DMS53 (cell line): ENCODE measurements around the gene SQOR.
"Not testable (repeated sequence)": the region's sequence is repeated elsewhere in the genome, so short reads cannot be mapped to it uniquely, and the experiment has no call there.

Experiments used
- DNase-seq: peaks from one replicate; lab custom pipeline; 2025; lab: John Stamatoyannopoulos, UW

Gene SQOR

DNA sequence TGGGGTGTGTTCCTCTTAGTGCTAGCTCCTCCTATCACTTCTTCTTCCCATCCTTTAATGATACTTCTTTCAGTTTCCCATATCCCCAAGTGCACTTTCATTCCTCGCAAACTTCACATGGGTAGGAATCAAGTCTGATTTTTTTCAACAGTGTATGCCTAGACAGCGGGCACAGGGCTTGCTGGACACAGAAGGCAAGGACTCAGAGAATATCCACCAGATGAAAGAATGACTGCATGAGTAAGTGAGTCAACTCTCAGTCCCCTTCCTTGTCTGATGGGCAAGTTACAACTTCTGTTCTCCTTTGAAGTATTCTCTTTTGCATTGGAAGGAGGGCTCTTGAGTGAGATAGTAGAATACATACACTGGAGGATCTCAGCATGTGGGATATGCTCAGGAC, 3.1 kb upstream of the SQOR start:
- DNase-seq = no peak

- peak; percentile 69 for DNase-seq
Observed at GRCh38 chr15:45635191-45635638, 386 bp downstream of the SQOR start.

- no peak for DNase-seq
Observed at GRCh38 chr15:45635763-45636292, 999 bp downstream of the SQOR start.

DNA sequence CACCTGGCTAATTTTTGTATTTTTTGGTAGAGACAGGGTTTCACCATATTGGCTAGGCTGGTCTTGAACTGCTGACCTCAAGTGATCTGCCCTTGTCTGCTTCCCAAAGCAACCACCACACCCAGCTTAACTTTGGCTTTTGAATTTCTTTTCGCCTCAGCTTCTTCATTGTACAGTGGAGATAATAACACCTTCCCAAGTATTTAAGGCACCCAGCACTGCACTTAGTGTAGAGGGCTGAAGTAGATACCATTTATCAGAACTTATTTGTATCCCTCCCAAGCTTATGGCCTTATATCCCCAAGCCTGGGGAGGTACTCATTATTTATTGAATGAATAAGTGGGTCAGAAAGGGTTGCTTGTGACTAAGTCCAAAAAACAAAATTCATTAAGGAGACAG, 2.3 kb downstream of the SQOR start:
- peak; percentile 24 for DNase-seq

- DNase-seq = peak; percentile 59
Observed at GRCh38 chr15:45637552-45638033, 2.8 kb downstream of the SQOR start.

DNA sequence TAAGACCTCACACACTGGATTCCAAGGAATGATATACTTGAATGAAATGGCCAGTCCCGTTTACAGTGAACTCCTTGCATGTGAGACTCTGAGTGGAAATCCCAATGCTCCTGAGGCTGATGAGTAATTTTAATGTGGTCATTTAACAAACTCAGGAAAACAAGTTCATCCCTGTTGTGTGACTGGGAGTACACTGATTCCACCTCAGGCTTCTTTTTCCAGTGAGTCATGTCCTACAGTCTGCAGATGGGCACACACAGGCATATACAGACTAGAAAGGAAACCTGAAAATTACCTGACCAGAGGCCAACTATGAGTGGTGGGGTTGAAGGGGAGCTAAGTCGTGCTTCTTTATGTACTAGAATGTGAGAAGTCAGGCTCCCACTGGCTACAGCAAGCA, 5.8 kb downstream of the SQOR start:
- peak; percentile 46 for DNase-seq

- peak; percentile 63 for DNase-seq
Observed at GRCh38 chr15:45641374-45641781, 6.5 kb downstream of the SQOR start.

- no peak for DNase-seq
Observed at GRCh38 chr15:45641999-45642932, 7.4 kb downstream of the SQOR start.

DNA sequence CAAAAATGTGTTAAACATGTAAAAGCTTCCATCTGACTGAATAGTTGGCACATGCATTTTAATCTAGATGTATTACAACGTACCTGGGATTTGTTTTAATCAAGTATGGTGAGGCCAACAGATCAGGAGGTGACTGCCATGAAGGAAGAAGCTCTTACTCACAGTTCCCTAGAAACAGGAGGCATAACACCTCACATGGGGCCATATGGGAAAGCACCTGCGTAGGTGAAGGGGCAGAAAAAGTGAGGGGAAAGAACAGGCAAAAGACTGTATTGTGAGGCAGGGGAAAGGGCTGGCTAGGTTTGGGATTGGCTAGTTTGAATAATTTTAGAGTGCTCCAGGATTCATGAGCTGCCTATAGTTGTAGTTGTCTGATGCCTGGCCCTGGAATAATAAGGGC, 9.6 kb downstream of the SQOR start:
- no peak for DNase-seq

GRCh38 chr15:45645026-45645980, 10.5 kb downstream of the SQOR start:
- no peak for DNase-seq

- DNase-seq = no peak
Observed at GRCh38 chr15:45646220-45646619, 11.4 kb downstream of the SQOR start.

DNA sequence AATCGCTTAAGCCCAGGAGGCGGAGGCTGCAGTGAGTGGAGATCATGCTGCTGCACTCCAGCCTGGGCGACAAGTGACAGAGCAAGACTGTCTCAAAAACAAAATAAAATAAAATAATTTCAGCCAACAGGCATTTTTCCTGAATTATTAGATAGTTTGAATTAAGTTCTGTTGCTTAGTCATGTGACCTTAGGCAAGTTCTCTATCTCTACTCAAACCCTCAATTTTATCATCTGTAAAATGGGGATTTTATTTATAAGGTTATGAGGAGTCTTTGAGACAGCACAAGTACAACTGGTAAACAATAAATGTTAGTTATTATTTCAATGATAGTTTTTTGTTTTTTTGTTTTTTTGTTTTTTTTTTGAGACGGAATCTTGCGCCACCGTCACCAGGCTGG, 13.0 kb downstream of the SQOR start:
- DNase-seq = no peak

DNA sequence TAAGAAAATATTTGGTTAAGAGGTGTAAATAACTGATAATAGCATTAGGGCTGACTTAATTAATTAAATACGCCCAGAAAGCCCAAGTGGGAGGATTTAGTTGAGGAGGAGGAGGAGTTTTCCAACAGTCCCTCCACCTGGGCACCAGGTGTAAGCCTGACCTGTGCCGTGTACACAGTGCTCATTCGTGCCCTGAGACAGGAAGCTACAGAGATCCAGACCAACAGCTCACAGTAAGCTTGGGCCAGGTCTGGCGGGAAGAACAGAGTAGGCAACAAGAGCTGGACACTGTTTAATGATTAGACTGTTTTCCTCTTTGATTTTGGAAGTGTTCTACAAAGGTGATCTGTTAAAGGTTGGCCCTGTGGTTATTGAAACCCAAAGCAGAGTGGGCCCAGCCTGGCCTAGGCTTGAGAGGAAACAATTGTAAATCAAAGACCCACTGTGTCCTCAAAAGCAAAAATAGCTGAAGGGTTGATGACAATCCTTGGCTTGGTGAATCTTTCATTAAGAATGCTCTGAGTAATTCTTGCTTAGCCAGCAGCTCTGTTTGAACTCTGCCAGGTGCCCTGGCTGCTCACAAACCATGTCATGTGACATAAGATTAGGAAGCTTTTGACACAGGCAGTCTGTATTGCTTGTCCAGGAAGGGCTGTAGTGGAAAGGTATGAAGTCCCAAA, 13.8 kb downstream of the SQOR start:
- DNase-seq = peak; percentile 85

GRCh38 chr15:45650007-45650406, 15.2 kb downstream of the SQOR start:
- not testable (repeated sequence) for DNase-seq

DNA sequence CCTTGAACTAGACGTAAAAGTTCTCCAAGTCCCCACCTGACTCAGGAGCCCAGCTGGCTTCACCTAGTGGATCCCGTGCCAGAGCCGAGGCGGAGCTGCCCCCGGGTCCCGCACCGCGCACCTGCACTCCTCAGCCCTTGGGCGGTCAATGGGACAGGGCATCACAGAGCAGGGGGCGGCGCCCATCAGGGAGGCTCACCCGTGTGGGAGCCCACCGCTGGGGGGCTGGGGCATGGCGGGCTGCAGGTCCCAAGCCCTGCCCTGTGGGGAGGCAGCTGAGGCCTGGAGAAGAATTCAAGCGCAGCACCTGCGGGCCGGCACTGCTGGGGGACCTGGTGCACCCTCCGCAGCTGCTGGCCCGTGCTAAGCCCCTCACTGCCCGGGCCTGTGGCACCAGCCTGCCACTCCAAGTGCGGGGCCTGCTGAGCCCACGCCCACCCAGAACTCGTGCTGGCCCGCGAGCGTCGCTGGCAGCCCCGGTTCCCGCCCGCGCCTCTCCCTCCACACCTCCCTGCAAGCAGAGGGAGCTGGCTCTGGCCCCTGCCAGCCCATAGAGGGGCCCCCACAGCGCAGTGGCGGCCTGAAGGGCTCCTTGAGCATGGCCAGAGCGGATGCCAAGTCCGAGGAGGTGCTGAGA, 16.2 kb downstream of the SQOR start:
- no peak for DNase-seq

DNA sequence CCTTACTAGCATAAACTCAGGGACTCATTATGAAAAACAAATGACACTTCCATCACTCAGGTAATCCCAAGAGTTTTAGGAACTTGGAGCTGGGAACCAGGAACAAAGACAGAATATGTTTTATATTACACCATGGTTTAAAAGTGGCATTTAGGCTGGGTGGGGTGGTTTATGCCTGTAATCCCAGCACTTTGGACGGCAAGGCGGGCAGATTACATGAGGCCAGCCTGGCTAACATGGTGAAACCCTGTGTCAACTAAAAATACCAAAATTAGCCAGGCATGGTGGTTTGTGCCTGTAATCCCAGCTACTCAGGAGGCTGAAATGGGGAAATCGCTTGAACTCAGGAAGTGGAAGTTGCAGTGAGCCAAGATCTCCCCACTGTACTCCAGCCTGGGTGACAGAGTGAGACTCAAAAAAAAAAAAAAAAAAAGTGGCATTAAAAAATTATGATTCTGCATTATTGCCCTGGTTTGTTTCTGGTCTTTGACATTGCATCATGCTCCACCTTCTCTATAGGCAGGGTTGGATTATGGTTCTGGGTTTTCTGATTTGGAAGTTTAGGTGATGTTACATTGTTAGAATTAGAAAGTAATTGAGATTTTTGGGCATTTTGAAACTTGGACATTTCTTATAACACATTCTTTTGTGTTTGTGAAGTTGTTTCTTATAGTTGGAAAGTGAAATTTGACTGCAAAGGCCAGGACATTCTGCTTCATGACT, 19.0 kb downstream of the SQOR start:
- no peak for DNase-seq

DNA sequence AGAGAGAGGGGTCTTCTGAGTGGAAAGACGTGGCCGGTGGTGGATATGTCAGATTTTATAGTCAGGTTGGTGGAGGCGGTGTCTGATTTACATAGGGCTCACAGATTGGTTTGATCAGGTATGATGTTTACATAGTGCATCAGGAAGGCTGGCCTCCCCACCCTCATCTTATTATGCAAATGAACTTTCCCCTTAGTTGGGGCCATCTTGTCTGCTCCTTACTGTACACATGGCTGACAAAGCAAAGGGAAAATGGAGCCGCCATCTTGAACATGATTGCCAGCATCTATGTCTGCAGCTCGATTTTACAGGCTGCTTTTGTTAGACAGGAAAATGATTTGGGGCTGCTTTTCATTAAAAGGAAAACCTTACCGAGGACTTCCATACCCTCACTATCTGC, 19.9 kb downstream of the SQOR start:
- DNase-seq = no peak

DNA sequence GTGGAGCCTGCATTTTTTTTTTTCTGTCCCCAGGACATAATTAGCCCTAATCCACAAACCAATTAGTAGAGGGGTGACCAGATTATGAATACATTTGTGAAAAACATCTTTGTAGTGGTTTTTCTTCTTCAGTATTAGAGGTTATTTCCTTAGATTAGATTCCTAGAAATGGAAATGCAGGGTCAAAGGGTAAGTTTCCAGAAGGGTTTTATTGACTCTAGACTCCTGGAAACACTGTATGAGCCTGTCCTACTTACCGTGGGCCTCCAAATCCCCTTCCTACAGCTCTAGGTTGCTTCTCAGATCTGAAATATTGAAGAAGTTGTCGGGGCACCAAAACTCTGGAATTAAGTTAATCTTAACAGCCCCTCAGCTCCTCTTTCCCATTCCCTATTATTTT, 22.4 kb downstream of the SQOR start:
- no peak for DNase-seq

DNA sequence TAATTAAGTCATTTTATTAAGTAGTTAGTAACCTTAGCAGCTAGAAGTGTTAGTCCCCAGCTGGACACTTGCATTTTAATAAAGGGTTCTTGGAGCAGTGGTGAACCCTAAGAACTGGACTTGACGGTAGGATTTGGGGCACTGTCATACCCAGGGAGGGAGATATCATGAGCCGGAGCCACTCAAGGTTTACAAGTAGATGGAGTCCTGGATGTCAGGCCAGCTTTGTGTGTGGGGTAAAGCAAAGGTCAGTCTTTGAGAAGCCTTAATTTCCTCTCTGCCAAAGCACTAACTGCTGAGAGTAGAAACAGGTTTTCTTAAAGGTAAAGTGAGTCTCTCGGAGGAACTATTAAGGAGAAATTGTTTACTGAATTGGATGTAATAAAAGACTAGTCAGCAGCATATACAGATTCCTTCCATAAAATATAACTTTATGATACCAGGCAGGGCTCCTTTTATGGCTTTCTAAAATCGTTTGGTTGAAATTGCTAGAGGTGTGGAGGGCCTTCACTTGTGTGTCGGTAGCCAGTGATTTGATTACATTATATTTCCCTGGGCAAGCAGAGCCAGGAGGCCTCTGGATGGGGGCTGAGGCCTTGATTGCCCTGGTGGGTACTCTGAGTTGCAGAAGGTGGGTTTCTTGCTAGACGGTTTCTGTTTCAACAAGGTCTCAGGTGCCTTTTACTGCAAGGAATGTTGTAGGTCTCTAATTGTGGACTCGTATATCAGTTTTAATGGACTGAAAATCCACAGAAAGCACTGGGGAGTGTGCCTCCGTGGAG, 23.1 kb downstream of the SQOR start:
- DNase-seq = no peak
